Measurements from ENCODE around the gene MUC5AC. TPM values are rescaled to one million over a fixed set of nuclear protein-coding genes. Genes with fewer than 3 reads are reported as not detected.

MUC5AC gene
- total and polyA plus RNA-seq, 12 donors: under 0.01 TPM; not detected in 9

DNA sequence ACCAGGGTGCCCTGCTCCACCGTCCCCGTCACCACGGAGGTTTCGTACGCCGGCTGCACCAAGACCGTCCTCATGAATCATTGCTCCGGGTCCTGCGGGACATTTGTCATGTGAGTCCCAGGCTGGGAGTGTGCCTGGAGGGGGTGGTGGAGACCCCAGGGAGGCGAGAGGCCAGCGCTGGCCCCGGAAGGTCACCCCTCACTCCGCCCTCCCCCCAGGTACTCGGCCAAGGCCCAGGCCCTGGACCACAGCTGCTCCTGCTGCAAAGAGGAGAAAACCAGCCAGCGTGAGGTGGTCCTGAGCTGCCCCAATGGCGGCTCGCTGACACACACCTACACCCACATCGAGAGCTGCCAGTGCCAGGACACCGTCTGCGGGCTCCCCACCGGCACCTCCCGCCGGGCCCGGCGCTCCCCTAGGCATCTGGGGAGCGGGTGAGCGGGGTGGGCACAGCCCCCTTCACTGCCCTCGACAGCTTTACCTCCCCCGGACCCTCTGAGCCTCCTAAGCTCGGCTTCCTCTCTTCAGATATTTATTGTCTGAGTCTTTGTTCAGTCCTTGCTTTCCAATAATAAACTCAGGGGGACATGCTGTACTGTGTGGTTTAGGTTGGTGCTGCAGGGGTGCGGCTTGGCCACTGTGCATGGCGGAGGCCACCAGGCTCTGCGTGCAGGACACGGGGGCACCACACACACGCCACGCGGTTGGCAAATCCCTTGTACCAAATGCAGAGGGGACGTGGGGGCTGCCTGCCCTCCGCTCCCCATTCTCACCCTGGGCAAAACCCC lies 47.6 kb upstream of the MUC5AC start:
- H3K27me3 ChIP-seq: peaks cover 3% of the 10 kb centered on the region
- no peak overlapping the region for H3K4me3 ChIP-seq
- H3K4me1 ChIP-seq (replicated peaks in 1 of 2): no peaks in the 10 kb centered on the region
- no peaks in the 10 kb centered on the region for H3K9me3 ChIP-seq (replicated peaks in 1 of 3)
- TF ChIP-seq POLR2A (IDR thresholded peaks at IDR 0.05): no peak
- TF ChIP-seq, protein P1, sequence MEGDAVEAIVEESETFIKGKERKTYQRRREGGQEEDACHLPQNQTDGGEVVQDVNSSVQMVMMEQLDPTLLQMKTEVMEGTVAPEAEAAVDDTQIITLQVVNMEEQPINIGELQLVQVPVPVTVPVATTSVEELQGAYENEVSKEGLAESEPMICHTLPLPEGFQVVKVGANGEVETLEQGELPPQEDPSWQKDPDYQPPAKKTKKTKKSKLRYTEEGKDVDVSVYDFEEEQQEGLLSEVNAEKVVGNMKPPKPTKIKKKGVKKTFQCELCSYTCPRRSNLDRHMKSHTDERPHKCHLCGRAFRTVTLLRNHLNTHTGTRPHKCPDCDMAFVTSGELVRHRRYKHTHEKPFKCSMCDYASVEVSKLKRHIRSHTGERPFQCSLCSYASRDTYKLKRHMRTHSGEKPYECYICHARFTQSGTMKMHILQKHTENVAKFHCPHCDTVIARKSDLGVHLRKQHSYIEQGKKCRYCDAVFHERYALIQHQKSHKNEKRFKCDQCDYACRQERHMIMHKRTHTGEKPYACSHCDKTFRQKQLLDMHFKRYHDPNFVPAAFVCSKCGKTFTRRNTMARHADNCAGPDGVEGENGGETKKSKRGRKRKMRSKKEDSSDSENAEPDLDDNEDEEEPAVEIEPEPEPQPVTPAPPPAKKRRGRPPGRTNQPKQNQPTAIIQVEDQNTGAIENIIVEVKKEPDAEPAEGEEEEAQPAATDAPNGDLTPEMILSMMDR (IDR thresholded peaks at IDR 0.05): no peak
- intact Hi-C loops (cut with DNase I): no loop called here
- H3K36me3 ChIP-seq (replicated peaks in 1 of 2): no peaks in the 10 kb centered on the region
- no peak overlapping the region for H3K27ac ChIP-seq
- 70 to 89% (median 80%) methylated on average over 10 to 39 of the region's 39 CpGs for WGBS, 4 donors
- DNase-seq: no peak

DNA sequence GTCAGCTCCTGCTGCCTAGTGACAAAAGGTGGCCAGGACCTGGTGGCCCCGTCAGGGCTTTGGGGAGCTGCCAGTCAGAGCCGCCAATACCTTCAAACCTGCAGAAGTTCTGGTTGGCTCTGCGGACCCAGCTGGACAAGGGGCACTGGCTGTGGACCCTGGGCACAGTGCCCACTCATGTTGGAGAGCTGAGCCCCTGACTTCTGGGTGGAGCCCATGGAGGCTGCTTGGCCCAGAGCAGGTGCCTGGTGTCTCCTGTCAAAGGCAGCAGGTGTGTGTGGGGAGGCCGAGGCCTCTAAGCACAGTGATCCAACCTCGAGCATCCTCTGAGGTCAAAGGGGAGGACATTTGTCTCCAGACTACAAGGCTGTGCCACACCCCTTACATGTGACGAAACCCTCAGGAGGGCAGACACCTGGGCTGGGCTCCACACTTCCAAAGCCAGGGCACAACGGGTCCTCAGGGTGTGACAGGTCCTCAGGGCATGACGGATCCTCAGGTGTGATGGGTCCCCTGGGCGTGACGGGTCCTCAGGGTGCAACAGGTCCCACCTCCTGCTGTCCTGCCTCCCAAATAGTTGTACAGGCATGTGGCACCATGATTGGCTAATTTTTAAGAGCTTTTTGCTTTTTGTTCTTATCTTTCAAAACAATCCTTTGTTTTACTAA lies 46.1 kb upstream of the MUC5AC start:
- H3K27ac ChIP-seq: no peak overlapping the region
- WGBS, 4 donors: 70 to 82% (median 74%) methylated on average over 6 to 10 of the region's 10 CpGs
- no peaks in the 10 kb centered on the region for H3K4me1 ChIP-seq (replicated peaks in 1 of 2)
- intact Hi-C loops (cut with DNase I): no loop called here
- H3K9me3 ChIP-seq (replicated peaks in 1 of 3): no peaks in the 10 kb centered on the region
- no peak overlapping the region for H3K4me3 ChIP-seq
- peaks cover 3% of the 10 kb centered on the region for H3K27me3 ChIP-seq
- no peak for DNase-seq
- no peaks in the 10 kb centered on the region for H3K36me3 ChIP-seq (replicated peaks in 1 of 2)
- no peak for TF ChIP-seq POLR2A (IDR thresholded peaks at IDR 0.05)
- TF ChIP-seq, protein P1 (IDR thresholded peaks at IDR 0.05): no peak

DNA sequence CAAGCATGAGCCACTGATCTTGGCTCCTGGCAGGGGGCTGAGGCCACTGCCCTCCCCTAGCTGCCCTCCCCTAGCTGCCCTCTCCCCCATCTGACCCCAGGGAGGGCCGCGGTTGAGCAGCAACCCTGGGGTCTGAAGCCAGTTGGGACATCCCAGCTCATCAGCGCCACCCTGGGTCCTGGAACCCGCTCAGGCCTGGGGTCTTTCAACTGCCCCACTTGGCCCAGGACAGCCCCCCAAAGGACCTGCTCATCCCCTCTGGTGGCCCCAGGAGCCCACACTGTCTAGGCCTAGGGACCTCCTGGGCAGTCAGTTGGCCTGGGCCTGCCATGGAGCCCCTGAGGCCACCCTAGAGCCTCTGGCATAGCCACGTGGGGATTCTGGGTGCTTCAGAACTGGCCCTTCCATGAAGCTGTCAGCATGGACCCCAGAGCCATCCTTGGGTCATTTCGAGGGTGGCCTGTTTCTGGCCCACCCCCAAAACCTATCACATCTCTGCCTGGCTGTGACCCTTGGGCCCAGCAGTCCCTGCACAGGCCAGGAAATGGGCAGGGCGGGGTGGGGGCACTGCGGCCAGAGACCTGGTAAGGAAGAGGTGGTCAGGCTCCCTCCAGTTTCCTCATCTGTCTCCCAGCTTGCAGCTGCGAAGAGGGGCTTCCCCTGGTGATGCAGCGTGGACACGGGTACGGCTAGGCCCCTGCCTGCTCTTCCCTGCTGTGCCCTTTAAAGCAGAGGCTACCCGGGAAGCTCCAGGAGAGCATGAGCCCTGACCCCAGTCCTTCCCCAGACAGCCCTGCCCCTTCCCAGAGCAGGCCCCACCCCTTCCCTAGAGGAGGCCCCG lies 45.2 kb upstream of the MUC5AC start:
- H3K4me3 ChIP-seq: no peak overlapping the region
- H3K9me3 ChIP-seq (replicated peaks in 1 of 3): no peaks in the 10 kb centered on the region
- intact Hi-C loops (cut with DNase I): no loop called here
- no peak overlapping the region for H3K27ac ChIP-seq
- H3K27me3 ChIP-seq: peaks cover 3% of the 10 kb centered on the region
- H3K36me3 ChIP-seq (replicated peaks in 1 of 2): no peaks in the 10 kb centered on the region
- DNase-seq: peak in 1 of 7 donors; percentile 2
- no peaks in the 10 kb centered on the region for H3K4me1 ChIP-seq (replicated peaks in 1 of 2)
- 90 to 96% (median 91%) methylated on average over 5 to 14 of the region's 14 CpGs for WGBS, 4 donors
- TF ChIP-seq POLR2A (IDR thresholded peaks at IDR 0.05): no peak
- TF ChIP-seq, protein P1 (IDR thresholded peaks at IDR 0.05): no peak

Data from adrenal gland (tissue), 12 donors.